ENCODE measurements around the gene TUBG1. TPM values are rescaled to one million over a fixed set of nuclear protein-coding genes. Genes with fewer than 3 reads are reported as not detected.

Gene TUBG1
- total RNA-seq = 10 to 100 TPM; 32.3 to 86.9 TPM

GRCh38 chr17:42609182-42609813 lies at the start of gene TUBG1, which contains the start of gene RETREG3:
Gene TUBG1 (plus strand): TSS chr17:42609683. CDS start chr17:42609738, 55 bp downstream.
Gene RETREG3 (minus strand): TSS chr17:42609374. CDS start chr17:42609324, 50 bp downstream.
- Histone ChIP-seq H3K27me3 (no peaks in the 10 kb centered on the region), H3K36me3 (peaks cover 5% of the 10 kb centered on the region), H3K4me3 (peak within 1 kb of the TSS; percentile 82), H3K9ac (ENCODE audit: low read depth in 2 of 2, low read length in 2 of 2) (peak within 1 kb of the TSS; percentile 93 to 98), H3K4me1 (peaks cover 9% of the 10 kb centered on the region), H3K9me3 (no peaks in the 10 kb centered on the region), H3K27ac (peak within 1 kb of the TSS; percentile 95)
- peak; percentile 99 for DNase-seq
- intact Hi-C loops (cut with DNase I) = loop anchor here (5.0 kb wide), 1 partner anchor 63 kb away; no protein-coding TSS in a partner anchor
- no peak for TF ChIP-seq CTCF (IDR thresholded peaks at IDR 0.05)

- Histone ChIP-seq H3K9ac (ENCODE audit: low read depth in 2 of 2, low read length in 2 of 2) (no peak overlapping the region), H3K27ac (no peak overlapping the region), H3K4me3 (no peak overlapping the region), H3K36me3 (no peaks in the 10 kb centered on the region), H3K4me1 (peaks cover 10% of the 10 kb centered on the region), H3K9me3 (no peaks in the 10 kb centered on the region), H3K27me3 (no peaks in the 10 kb centered on the region)
- intact Hi-C loops (cut with DNase I) = no loop called here
- DNase-seq = no peak
- no peak for TF ChIP-seq CTCF (IDR thresholded peaks at IDR 0.05)
Measured at GRCh38 chr17:42560246-42560645, 49.2 kb upstream of the TUBG1 start.

GRCh38 chr17:42561897-42562387 lies 47.5 kb upstream of the TUBG1 start, which contains the start of gene COASY:
Gene COASY (plus strand): TSS chr17:42562148. CDS start chr17:42562623, 475 bp downstream.
- Histone ChIP-seq H3K4me1 (peaks cover 20% of the 10 kb centered on the region), H3K36me3 (peaks cover 4% of the 10 kb centered on the region), H3K27ac (peak within 1 kb of the TSS; percentile 88), H3K27me3 (no peaks in the 10 kb centered on the region), H3K4me3 (peak within 1 kb of the TSS; percentile 93), H3K9me3 (no peaks in the 10 kb centered on the region), H3K9ac (ENCODE audit: low read depth in 2 of 2, low read length in 2 of 2) (peak within 1 kb of the TSS; percentile 89 to 94)
- DNase-seq = peak; percentile 97
- TF ChIP-seq CTCF (IDR thresholded peaks at IDR 0.05) = no peak
- intact Hi-C loops (cut with DNase I) = no loop called here

GRCh38 chr17:42562388-42563142 lies 46.9 kb upstream of the TUBG1 start:
- no peak for DNase-seq
- peak overlapping the region; percentile 89 to 94 for H3K9ac ChIP-seq (ENCODE audit: low read depth in 2 of 2, low read length in 2 of 2)
- H3K36me3 ChIP-seq = peaks cover 4% of the 10 kb centered on the region
- H3K9me3 ChIP-seq = no peaks in the 10 kb centered on the region
- intact Hi-C loops (cut with DNase I) = no loop called here
- no peaks in the 10 kb centered on the region for H3K27me3 ChIP-seq
- H3K4me1 ChIP-seq = peaks cover 20% of the 10 kb centered on the region
- peak overlapping the region; percentile 88 for H3K27ac ChIP-seq
- peak overlapping the region; percentile 93 for H3K4me3 ChIP-seq
- TF ChIP-seq CTCF (IDR thresholded peaks at IDR 0.05) = no peak

GRCh38 chr17:42563143-42563509 lies 46.4 kb upstream of the TUBG1 start:
- peak overlapping the region; percentile 89 to 94 for H3K9ac ChIP-seq (ENCODE audit: low read depth in 2 of 2, low read length in 2 of 2)
- H3K4me3 ChIP-seq = peak overlapping the region; percentile 93
- H3K4me1 ChIP-seq = peaks cover 24% of the 10 kb centered on the region
- no peak for DNase-seq
- peaks cover 4% of the 10 kb centered on the region for H3K36me3 ChIP-seq
- no peaks in the 10 kb centered on the region for H3K27me3 ChIP-seq
- intact Hi-C loops (cut with DNase I) = no loop called here
- TF ChIP-seq CTCF (IDR thresholded peaks at IDR 0.05) = no peak
- no peaks in the 10 kb centered on the region for H3K9me3 ChIP-seq
- H3K27ac ChIP-seq = peak overlapping the region; percentile 88
